ENCODE measurements around the gene INVS.

DNA sequence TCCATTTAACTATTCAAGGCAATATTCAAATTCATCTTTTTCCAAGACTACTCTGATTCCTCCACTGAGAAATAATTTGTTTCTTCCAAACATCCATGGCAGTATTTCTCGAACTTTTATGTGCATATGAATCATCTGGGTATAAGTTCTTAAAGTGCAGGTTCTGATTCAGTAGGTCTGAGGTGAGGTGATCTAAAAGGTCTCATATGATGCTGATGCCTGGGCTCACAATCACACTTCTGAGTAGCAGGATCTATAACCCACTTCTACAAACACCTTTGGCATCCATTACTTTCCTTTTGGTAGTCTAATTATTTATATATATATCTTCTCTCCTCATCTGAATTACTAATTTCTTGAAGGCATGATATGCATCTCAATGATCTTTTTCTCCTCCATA is 7.4 kb upstream of the INVS start:
- no peak for TF ChIP-seq GATA2 (IDR thresholded peaks at IDR 0.05; ENCODE audit: low read depth, low read length)
- TF ChIP-seq GATA3 (IDR thresholded peaks at IDR 0.05; ENCODE audit: low read depth, low read length), result no peak
